MCF 10A (cell line): Measurements from ENCODE around the gene RBFOX2. TPM values are rescaled to one million over a fixed set of nuclear protein-coding genes. Genes with fewer than 3 reads are reported as not detected.

Experiments used
- BruUV-seq: library from RNA; stranded (reverse); fragments of 400-500 nt; replicated peaks from 2 replicates; lab custom pipeline; 2021; lab: Mats Ljungman, UMichigan
- CTCF ChIA-PET: fragments of 300-600 bp; sonication (Branson Sonifier 250); formaldehyde crosslinking; extraction: SDS; loops from one replicate; lab custom pipeline; 2021; ENCODE audit warnings: antibody characterized with exemption, inconsistent platforms; lab: Yijun Ruan, JAX
- POLR2A ChIA-PET: fragments of 300-600, 350-650 bp; sonication (Branson Sonifier 250); formaldehyde crosslinking; extraction: SDS; loops from one replicate; lab custom pipeline; 2020; ENCODE audit warnings: antibody characterized with exemption, inconsistent platforms; lab: Yijun Ruan, JAX
- DNase-seq: peaks from one replicate; pipeline ENCODE4 v3.0.0-alpha.2; 2018; ENCODE audit not compliant: unreplicated experiment
- H3K27ac Mint-ChIP-seq: one replicate; pipeline ENCODE4 v1.8.0; 2022; ENCODE audit warnings: mild to moderate bottlenecking, low read depth, mixed read lengths; ENCODE audit not compliant: unreplicated experiment
- H3K27me3 Mint-ChIP-seq: one replicate; pipeline ENCODE4 v1.8.0; 2022; ENCODE audit warnings: mixed read lengths; ENCODE audit not compliant: insufficient read depth, unreplicated experiment
- H3K36me3 Mint-ChIP-seq: one replicate; pipeline ENCODE4 v1.8.0; 2022; ENCODE audit warnings: mild to moderate bottlenecking, moderate library complexity, mixed read lengths; ENCODE audit not compliant: insufficient read depth, unreplicated experiment
- H3K4me1 Mint-ChIP-seq: one replicate; pipeline ENCODE4 v1.8.0; 2022; ENCODE audit warnings: mixed read lengths; ENCODE audit not compliant: insufficient read depth, unreplicated experiment
- H3K4me3 Mint-ChIP-seq: one replicate; pipeline ENCODE4 v1.8.0; 2022; ENCODE audit warnings: mild to moderate bottlenecking, moderate library complexity, mixed read lengths; ENCODE audit not compliant: unreplicated experiment
- H3K9me3 Mint-ChIP-seq: one replicate; pipeline ENCODE4 v1.8.0; 2022; ENCODE audit warnings: mixed read lengths; ENCODE audit not compliant: unreplicated experiment
- intact Hi-C: fragments of 100-400 bp; cut with micrococcal nuclease; formaldehyde crosslinking; loops from 2 replicates; pipeline ENCODE4 v1.14.1; 2022
- total RNA-seq: library from RNA; stranded (reverse); gene quantifications from 2 replicates; pipeline ENCODE4 v1.2.3, GENCODE V29; 2022
- TF ChIP-seq, protein P1 (sequence below): fragments of 200-600 bp; IDR thresholded peaks from one replicate; pipeline ENCODE4 v1.8.0; 2022; ENCODE audit warnings: antibody characterized with exemption, mild to moderate bottlenecking; ENCODE audit not compliant: unreplicated experiment

Gene RBFOX2
- total RNA-seq, 1 experiment from 2014 or later = 89.4 TPM

DNA sequence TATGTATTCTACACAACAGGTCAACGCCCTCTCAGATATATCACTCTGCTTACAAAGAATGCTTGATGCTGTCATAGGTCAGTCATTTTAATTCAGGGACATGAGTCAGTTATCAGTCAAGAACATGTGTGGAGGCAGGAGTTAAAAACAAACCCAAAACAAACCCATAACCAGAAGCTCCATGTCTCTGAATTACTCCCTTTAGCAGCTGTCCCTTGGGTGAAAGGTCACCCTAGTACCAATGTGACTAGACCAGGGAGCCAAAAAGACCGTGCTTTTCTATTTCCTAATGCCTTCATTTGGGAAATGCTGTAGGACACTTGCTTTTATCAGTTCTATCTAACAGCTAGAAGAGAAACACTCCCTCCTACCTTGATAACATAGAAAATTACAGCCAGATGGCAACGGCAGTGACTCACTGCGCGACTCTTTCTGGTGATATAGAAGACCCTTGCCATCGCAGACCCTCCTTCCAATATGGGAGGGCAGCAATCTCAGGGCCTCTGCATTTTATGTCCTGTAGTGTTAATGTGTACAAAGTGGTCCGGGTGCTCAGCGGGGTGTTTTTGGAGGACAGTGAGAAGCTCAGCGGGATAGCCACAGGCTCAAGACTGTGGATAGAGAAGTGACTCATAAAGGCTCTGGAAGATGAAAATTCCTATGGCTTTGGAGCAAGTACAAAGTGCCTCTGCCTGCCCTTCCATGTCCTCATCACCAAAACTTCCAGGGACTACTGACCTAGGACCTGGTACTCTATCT, 286.1 kb downstream of the RBFOX2 start:
- intact Hi-C loops = loop anchor here (10.0 kb wide), 1 partner anchor 118 kb away; no protein-coding TSS in a partner anchor
- Mint-ChIP-seq H3K4me1 (no peaks in the 10 kb centered on the region), H3K27ac (no peak overlapping the region), H3K4me3 (no peak overlapping the region), H3K27me3 (no peaks in the 10 kb centered on the region), H3K9me3 (no peaks in the 10 kb centered on the region), H3K36me3 (peaks cover 83% of the 10 kb centered on the region)
- TF ChIP-seq, protein P1, sequence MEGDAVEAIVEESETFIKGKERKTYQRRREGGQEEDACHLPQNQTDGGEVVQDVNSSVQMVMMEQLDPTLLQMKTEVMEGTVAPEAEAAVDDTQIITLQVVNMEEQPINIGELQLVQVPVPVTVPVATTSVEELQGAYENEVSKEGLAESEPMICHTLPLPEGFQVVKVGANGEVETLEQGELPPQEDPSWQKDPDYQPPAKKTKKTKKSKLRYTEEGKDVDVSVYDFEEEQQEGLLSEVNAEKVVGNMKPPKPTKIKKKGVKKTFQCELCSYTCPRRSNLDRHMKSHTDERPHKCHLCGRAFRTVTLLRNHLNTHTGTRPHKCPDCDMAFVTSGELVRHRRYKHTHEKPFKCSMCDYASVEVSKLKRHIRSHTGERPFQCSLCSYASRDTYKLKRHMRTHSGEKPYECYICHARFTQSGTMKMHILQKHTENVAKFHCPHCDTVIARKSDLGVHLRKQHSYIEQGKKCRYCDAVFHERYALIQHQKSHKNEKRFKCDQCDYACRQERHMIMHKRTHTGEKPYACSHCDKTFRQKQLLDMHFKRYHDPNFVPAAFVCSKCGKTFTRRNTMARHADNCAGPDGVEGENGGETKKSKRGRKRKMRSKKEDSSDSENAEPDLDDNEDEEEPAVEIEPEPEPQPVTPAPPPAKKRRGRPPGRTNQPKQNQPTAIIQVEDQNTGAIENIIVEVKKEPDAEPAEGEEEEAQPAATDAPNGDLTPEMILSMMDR = no peak
- ChIA-PET POLR2A (interaction anchor here (1.5 to 1.7 kb wide), 2 partner anchors 9 to 13 kb away, joined by 3 to 8 read pairs; no protein-coding TSS in a partner anchor), CTCF (interaction anchor here (0.6 to 1.0 kb wide), 3 partner anchors 98 to 116 kb away, joined by 3 to 5 read pairs (median 3); no protein-coding TSS in a partner anchor)
- DNase-seq = peak; percentile 22
- no TSS peak for BruUV-seq

DNA sequence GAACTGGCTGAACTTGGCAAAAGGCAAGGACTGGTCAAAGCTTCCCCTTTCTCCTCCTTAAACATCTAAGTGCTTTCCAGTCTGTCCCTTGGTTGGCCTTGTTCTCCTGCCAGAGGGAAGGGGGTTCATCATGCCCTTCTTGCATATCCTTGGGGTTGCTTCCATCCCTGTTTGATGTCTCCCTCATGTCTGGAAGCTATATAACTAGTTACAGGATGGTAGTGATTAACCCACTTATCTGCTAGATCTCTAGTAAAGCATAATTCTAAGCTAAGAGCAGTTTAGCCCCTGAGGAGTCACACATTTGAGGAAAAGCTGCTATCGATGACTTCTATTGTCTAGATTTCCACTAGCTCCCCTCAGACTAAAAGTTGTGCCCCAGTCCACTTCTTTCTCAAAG, 288.0 kb downstream of the RBFOX2 start:
- H3K9me3 Mint-ChIP-seq = no peaks in the 10 kb centered on the region
- H3K27ac Mint-ChIP-seq = no peak overlapping the region
- H3K4me1 Mint-ChIP-seq = no peaks in the 10 kb centered on the region
- TF ChIP-seq, protein P1 = no peak
- CTCF ChIA-PET = interaction anchor here (0.7 to 1.4 kb wide), 2 partner anchors 110 to 389 kb away, joined by 3 read pairs; no protein-coding TSS in a partner anchor
- no TSS peak for BruUV-seq
- peaks cover 83% of the 10 kb centered on the region for H3K36me3 Mint-ChIP-seq
- no peak for DNase-seq
- intact Hi-C loops = loop anchor here (10.0 kb wide), 1 partner anchor 116 kb away; no protein-coding TSS in a partner anchor
- POLR2A ChIA-PET = interaction anchor here (0.6 to 0.7 kb wide), 3 partner anchors 11 to 138 kb away, joined by 3 read pairs; no protein-coding TSS in a partner anchor
- H3K27me3 Mint-ChIP-seq = no peaks in the 10 kb centered on the region
- H3K4me3 Mint-ChIP-seq = no peak overlapping the region

DNA sequence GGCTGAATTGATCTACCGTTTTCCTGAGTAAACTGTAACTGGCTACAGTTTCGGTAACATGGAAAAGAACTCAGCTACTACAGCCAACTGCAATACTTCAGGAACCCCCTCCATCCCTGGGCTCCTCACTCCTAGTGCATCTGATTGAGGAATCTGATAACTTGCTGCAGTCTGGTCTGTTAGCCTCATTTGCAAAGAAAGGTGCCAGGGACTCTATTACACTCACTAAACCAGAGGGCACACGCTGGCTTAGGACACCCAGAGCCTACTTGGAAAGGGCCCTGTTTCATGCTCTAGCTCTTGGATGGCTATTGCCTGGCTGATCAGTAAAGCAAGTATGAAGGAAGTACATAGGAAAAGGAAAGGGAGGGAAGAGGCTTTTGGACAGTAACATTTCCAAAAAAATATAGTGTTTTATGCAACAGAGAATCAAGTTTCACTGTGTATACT, 288.7 kb downstream of the RBFOX2 start:
- Mint-ChIP-seq H3K9me3 (no peaks in the 10 kb centered on the region), H3K27ac (no peak overlapping the region), H3K36me3 (peaks cover 83% of the 10 kb centered on the region), H3K4me1 (no peaks in the 10 kb centered on the region), H3K4me3 (no peak overlapping the region), H3K27me3 (no peaks in the 10 kb centered on the region)
- ChIA-PET CTCF (interaction anchor here (0.7 to 1.2 kb wide), 2 partner anchors 110 to 190 kb away, joined by 3 to 4 read pairs; no protein-coding TSS in a partner anchor), POLR2A (interaction anchor here (0.7 kb wide), 1 partner anchor 26 kb away, joined by 3 read pairs; no protein-coding TSS in a partner anchor)
- intact Hi-C loops = loop anchor here (10.0 kb wide), 1 partner anchor 115 kb away; no protein-coding TSS in a partner anchor
- DNase-seq = no peak
- TF ChIP-seq, protein P1 = no peak
- BruUV-seq = no TSS peak
